VCaP (cell line): ENCODE measurements around the gene MT1A.

Source experiments
- H3K27ac ChIP-seq: fragments of 450-650 bp; 2 replicates; pipeline ENCODE4 v1.5.1; 2017
- CTCF ChIP-seq: fragments of 450-650 bp; conservative IDR thresholded peaks from 2 replicates; pipeline ENCODE4 v1.5.1; 2017; ENCODE audit warnings: mild to moderate bottlenecking, moderate library complexity

MT1A gene

GRCh38 chr16:56649820-56650219 is 11.4 kb downstream of the MT1A start:
- TF ChIP-seq CTCF, result no peak
- no peak overlapping the region for H3K27ac ChIP-seq

GRCh38 chr16:56651586-56651985 is 13.1 kb downstream of the MT1A start, which contains the start of gene MT1B:
Gene MT1B, plus strand, starts transcription at chr16:56651886. Its CDS starts 68 bp downstream, at chr16:56651954.
- no peak for TF ChIP-seq CTCF

GRCh38 chr16:56652600-56652999 is 14.1 kb downstream of the MT1A start:
- no peak for TF ChIP-seq CTCF

More at GRCh38 chr16:56651586-56651985, 13.1 kb downstream of the MT1A start, which contains the start of gene MT1B:
- no peak within 1 kb of the TSS for H3K27ac ChIP-seq

GRCh38 chr16:56653218-56653617 is 14.8 kb downstream of the MT1A start:
- no peak for TF ChIP-seq CTCF
- H3K27ac ChIP-seq, result no peak overlapping the region

More at GRCh38 chr16:56652600-56652999, 14.1 kb downstream of the MT1A start:
- H3K27ac ChIP-seq, result no peak overlapping the region

- H3K27ac ChIP-seq, result peak within 1 kb of the TSS; percentile 51
- TF ChIP-seq CTCF, result no peak
These were observed 19.3 kb downstream of the MT1A start, which contains the start of gene MT1F for GRCh38 chr16:56657555-56658326. Gene MT1F, plus strand, starts transcription at chr16:56657959. Its CDS starts 100 bp downstream, at chr16:56658059.

- peak overlapping the region; percentile 51; the same call in 1 of the 2 replicates for H3K27ac ChIP-seq
- no peak for TF ChIP-seq CTCF
These were observed 19.9 kb downstream of the MT1A start for GRCh38 chr16:56658327-56658875.
